ENCODE measurements around the gene ARHGEF16.

ARHGEF16 gene

GRCh38 chr1:3465935-3466321 is 11.5 kb downstream of the ARHGEF16 start:
- H3K27ac ChIP-seq: no peak overlapping the region
- TF ChIP-seq ZFX (IDR thresholded peaks at IDR 0.05; ENCODE audit: borderline replicate concordance): no peak

GRCh38 chr1:3466366-3467075 is 12.1 kb downstream of the ARHGEF16 start:
- TF ChIP-seq ZFX (IDR thresholded peaks at IDR 0.05; ENCODE audit: borderline replicate concordance) (no peak), CTCF (IDR thresholded peaks at IDR 0.05) (no peak)
- no peak overlapping the region for H3K27ac ChIP-seq

- no peak overlapping the region for H3K27ac ChIP-seq
- TF ChIP-seq CTCF (IDR thresholded peaks at IDR 0.05): no peak
Measured at GRCh38 chr1:3467096-3468036, 12.9 kb downstream of the ARHGEF16 start.

GRCh38 chr1:3468236-3469103 is 14.0 kb downstream of the ARHGEF16 start:
- TF ChIP-seq ZFX (IDR thresholded peaks at IDR 0.05; ENCODE audit: borderline replicate concordance) (no peak), CTCF (IDR thresholded peaks at IDR 0.05) (no peak)
- H3K27ac ChIP-seq: no peak overlapping the region

GRCh38 chr1:3469104-3469848 is 14.8 kb downstream of the ARHGEF16 start:
- H3K27ac ChIP-seq: no peak overlapping the region
- TF ChIP-seq ZFX (IDR thresholded peaks at IDR 0.05; ENCODE audit: borderline replicate concordance) (no peak), CTCF (IDR thresholded peaks at IDR 0.05) (no peak)

GRCh38 chr1:3469849-3470649 is 15.6 kb downstream of the ARHGEF16 start:
- TF ChIP-seq CTCF (IDR thresholded peaks at IDR 0.05): no peak
- TF ChIP-seq ZFX (IDR thresholded peaks at IDR 0.05; ENCODE audit: borderline replicate concordance): no peak
- H3K27ac ChIP-seq: no peak overlapping the region
